ENCODE measurements around the gene TFDP1. TPM values are rescaled to one million over a fixed set of nuclear protein-coding genes. Genes with fewer than 3 reads are reported as not detected.

Gene TFDP1
- total RNA-seq, 2 experiments from 2014 or later = 152 to 153 TPM

DNA sequence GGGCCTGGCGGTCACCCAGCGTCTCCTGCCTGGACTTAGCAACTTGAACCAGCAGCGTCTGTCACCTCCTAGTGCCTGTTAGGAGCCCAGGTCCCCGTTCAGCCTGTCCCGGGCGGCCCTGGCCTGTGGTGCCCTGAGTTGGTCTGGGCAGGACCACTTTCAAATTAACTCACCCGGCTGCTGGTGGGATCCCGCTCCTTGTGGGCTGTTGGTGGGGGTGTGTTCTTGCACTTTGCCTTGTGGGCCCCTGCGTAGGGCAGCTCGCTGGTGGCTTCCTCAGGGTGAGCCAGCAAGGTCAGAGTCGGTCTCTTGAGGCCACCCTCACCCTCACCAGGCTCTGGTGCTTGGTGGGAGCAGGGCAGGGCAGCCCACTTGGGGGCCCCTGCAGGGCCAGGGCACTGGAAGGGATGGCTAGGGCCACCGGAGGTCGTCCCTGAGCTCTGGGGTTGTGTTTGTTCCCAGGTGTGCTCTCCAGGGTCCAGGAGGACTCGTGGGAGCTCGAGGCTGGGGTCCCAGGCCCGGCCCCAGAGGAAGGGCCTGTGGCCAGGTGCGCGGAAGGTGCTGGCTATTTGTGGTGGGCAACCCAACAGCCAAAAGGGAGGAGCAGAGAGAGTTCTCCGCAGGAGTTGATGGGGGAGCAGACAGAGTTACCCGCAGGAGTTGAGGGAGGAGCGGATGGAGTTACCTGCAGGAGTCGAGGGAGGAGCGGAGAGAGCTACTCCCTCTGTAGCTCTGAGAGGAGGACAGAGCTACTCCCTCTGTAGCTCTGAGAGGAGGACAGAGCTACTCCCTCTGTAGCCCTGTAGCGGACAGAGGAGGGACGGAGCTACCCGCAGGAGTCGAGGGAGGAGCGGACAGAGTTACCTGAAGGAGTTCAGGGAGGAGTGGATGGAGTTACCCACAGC lies 16.9 kb downstream of the TFDP1 start:
- CTCF ChIA-PET = no interaction called here
- Mint-ChIP-seq H3K4me1 (peaks cover 16% of the 10 kb centered on the region), H3K36me3 (ENCODE audit: low read depth) (peaks cover 36% of the 10 kb centered on the region), H3K4me3 (no peak overlapping the region), H3K27ac (no peak overlapping the region), H3K9me3 (no peaks in the 10 kb centered on the region), H3K27me3 (no peaks in the 10 kb centered on the region)
- POLR2A ChIA-PET = no interaction called here
- no peak for DNase-seq

DNA sequence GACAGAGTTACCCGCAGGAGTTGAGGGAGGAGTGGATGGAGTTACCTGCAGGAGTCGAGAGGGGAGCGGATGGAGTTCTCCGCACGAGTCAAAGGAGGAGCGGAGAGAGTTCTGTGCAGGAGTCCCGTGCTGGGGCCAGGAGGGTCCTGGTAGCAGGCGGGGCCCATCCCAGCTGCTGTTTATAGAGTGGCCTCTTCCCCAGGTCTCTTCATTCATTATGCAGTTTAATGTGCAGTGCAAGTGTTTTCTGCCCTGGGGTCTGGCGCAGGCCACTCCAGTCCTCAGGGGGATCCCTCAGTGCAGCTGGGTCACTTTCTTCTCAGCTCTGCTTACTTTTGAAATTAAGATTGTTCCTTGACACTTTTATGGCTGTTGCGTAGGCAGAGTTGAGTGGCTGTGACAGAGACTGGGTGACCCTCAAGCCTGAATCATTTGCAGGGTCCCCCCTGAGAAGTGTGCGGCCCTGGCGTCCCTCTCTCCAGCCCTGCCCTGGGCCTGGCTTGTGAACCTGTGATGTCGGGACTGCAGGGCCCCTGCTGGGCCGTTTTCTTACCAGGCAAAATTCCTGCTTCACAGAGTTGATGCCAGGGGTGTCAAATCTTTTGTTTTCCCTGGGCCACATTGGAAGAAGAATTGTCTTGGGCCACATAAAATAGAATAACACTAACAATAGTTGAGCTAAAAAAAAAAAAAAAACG lies 17.9 kb downstream of the TFDP1 start:
- Mint-ChIP-seq H3K36me3 (ENCODE audit: low read depth) (peaks cover 34% of the 10 kb centered on the region), H3K4me1 (peaks cover 19% of the 10 kb centered on the region), H3K9me3 (no peaks in the 10 kb centered on the region), H3K27ac (no peak overlapping the region), H3K27me3 (no peaks in the 10 kb centered on the region), H3K4me3 (no peak overlapping the region)
- DNase-seq = no peak
- ChIA-PET POLR2A (no interaction called here), CTCF (interaction anchor here (0.8 to 1.4 kb wide), 2 partner anchors 14 to 42 kb away, joined by 3 read pairs; no protein-coding TSS in a partner anchor)

DNA sequence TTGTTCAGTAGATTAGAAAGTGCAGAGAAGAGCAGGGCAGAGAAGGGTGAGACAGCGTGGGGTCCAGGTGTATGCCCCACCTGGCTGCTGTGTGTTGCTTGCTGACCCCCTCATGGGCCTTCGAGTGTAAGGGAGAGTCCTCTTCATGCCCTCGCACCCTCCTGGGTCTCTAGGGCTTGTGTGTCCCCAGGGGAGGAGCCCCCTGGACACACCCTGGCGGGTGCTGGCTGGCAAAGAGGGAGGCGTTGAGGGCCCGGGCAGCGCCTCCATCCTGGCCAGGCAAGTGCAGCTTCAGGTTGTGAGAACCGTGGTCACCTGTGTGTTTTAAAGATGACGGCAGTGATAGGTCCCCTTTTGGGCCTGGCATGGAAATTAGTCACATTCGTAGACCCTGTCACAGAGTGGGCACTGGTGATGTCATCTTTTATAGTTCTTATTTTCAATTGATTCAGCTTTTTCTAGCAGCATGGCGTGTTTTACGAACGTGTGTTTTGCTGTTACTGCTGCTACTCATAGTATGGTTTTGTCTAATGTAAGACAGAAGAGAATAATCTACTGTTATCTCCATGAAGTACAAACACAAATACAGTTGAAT lies 18.7 kb downstream of the TFDP1 start:
- H3K4me3 Mint-ChIP-seq = no peak overlapping the region
- H3K27me3 Mint-ChIP-seq = no peaks in the 10 kb centered on the region
- no peak for DNase-seq
- H3K4me1 Mint-ChIP-seq = peaks cover 19% of the 10 kb centered on the region
- CTCF ChIA-PET = interaction anchor here (0.8 to 1.4 kb wide), 2 partner anchors 15 to 41 kb away, joined by 3 read pairs; no protein-coding TSS in a partner anchor
- H3K36me3 Mint-ChIP-seq (ENCODE audit: low read depth) = peaks cover 32% of the 10 kb centered on the region
- no peak overlapping the region for H3K27ac Mint-ChIP-seq
- no peaks in the 10 kb centered on the region for H3K9me3 Mint-ChIP-seq
- POLR2A ChIA-PET = no interaction called here

DNA sequence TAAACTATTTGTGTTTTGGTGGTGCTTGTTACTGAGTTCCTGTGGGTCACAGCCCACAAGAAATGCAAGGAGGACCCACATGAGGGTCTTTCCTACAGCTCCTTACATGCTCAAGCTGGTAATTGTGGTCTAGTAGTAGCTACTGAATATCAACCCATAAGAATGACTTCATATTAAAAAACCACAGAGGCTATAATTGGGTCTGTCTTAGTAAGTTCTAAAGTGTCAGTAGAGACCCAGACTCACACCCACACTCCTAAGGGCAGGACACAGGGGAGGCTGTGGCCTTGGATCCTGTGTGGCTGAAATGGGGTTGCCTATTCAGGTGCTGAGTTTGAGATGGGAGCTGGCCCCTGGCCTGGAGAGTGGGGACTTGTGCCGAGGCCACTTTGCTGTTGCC lies 19.6 kb downstream of the TFDP1 start:
- Mint-ChIP-seq H3K9me3 (no peaks in the 10 kb centered on the region), H3K27ac (no peak overlapping the region), H3K4me3 (no peak overlapping the region), H3K36me3 (ENCODE audit: low read depth) (peaks cover 30% of the 10 kb centered on the region), H3K4me1 (peaks cover 15% of the 10 kb centered on the region), H3K27me3 (no peaks in the 10 kb centered on the region)
- POLR2A ChIA-PET = no interaction called here
- DNase-seq = no peak
- CTCF ChIA-PET = interaction anchor here (0.8 kb wide), 1 partner anchor 11 kb away, joined by 4 read pairs; no protein-coding TSS in a partner anchor

DNA sequence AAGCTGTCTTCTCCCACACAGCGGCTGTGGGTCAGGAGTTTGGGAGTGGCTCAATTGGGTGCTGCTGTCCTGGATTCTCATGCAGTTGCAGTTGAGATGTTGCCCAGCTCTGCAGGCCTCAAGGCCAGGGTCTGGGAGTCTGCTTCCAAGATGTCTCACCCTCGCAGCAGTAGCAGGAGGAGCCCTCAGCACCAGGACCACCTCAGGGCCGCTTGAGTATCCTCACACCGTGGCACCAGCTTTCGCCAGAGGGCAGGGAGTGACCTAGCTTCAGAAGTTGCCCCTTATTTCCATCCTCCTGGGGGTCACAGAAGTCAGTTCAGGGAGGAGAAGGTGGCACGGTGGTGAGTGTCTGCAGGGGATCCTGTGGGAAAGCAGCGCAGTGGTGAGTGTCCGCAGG lies 20.9 kb downstream of the TFDP1 start:
- Mint-ChIP-seq H3K9me3 (no peaks in the 10 kb centered on the region), H3K27me3 (no peaks in the 10 kb centered on the region), H3K27ac (no peak overlapping the region), H3K4me1 (peaks cover 15% of the 10 kb centered on the region), H3K36me3 (ENCODE audit: low read depth) (peaks cover 20% of the 10 kb centered on the region), H3K4me3 (no peak overlapping the region)
- CTCF ChIA-PET = no interaction called here
- POLR2A ChIA-PET = no interaction called here
- DNase-seq = no peak

DNA sequence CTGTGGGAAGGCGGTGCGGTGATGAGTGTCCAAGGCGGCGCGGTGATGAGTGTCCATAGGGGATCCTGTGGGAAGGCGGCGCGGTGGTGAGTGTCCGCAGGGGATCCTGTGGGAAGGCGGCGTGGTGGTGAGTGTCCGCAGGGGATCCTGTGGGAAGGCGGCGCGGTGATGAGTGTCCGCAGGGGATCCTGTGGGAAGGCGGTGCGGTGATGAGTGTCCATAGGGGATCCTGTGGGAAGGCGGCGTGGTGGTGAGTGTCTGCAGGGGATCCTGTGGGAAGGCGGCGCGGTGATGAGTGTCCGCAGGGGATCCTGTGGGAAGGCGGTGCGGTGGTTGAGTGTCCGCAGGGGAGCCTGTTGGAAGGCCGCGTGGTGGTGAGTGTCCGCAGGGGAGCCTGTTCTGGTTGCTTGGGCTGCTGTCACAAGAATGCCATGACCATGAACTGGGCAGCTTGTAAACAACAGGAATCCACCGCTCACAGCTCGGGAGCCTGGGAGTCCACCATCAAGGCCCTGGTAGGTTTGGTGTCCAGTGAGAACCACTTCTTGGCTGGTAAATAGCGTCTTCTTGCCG lies 21.4 kb downstream of the TFDP1 start:
- no peaks in the 10 kb centered on the region for H3K27me3 Mint-ChIP-seq
- H3K4me1 Mint-ChIP-seq = peaks cover 15% of the 10 kb centered on the region
- POLR2A ChIA-PET = no interaction called here
- no peak for DNase-seq
- no peak overlapping the region for H3K27ac Mint-ChIP-seq
- no peaks in the 10 kb centered on the region for H3K9me3 Mint-ChIP-seq
- H3K36me3 Mint-ChIP-seq (ENCODE audit: low read depth) = peaks cover 20% of the 10 kb centered on the region
- H3K4me3 Mint-ChIP-seq = no peak overlapping the region
- CTCF ChIA-PET = no interaction called here

DNA sequence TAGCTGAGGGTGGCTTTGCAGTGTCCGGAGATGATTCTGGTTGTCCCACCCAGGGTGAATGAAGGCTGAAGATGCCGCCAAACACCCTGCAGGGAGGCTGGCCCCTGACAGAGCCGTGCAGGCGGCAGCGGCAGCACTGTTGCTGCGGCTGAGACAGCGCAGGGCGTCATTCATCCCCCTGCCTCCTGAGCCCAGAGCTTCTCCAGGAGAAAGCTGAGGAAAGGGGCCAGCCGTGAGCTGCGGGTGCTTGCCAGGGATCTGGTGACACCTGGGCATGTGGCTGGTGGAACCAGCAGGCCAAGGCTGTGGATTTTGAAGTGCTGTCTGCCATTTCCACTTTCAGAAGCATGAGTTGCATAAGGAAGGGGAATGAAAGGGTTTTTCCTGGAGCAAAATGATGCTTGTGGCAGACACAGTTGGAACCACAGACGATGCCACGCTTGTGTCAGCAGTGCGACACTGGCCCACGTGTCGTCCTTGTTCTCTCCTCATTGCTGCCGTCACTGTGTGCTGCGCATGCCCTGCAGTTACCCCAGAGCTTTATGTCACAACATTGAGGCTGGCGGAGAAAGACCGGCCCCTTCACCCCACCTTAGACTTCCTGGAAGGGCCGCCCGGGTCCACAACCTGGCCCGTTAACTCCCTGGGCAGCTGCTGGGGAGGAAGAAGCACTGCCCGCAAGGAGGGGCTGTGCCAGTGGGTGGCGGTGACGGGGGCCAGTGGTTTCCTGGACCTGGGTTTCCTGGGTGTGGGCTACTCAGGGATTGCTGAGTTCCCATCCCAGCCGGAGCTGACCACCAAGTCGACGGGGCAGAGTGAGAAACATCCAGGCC lies 22.7 kb downstream of the TFDP1 start:
- Mint-ChIP-seq H3K36me3 (ENCODE audit: low read depth) (peaks cover 32% of the 10 kb centered on the region), H3K27ac (no peak overlapping the region), H3K27me3 (no peaks in the 10 kb centered on the region), H3K9me3 (no peaks in the 10 kb centered on the region), H3K4me3 (no peak overlapping the region), H3K4me1 (peaks cover 15% of the 10 kb centered on the region)
- no peak for DNase-seq
- ChIA-PET POLR2A (no interaction called here), CTCF (no interaction called here)

DNA sequence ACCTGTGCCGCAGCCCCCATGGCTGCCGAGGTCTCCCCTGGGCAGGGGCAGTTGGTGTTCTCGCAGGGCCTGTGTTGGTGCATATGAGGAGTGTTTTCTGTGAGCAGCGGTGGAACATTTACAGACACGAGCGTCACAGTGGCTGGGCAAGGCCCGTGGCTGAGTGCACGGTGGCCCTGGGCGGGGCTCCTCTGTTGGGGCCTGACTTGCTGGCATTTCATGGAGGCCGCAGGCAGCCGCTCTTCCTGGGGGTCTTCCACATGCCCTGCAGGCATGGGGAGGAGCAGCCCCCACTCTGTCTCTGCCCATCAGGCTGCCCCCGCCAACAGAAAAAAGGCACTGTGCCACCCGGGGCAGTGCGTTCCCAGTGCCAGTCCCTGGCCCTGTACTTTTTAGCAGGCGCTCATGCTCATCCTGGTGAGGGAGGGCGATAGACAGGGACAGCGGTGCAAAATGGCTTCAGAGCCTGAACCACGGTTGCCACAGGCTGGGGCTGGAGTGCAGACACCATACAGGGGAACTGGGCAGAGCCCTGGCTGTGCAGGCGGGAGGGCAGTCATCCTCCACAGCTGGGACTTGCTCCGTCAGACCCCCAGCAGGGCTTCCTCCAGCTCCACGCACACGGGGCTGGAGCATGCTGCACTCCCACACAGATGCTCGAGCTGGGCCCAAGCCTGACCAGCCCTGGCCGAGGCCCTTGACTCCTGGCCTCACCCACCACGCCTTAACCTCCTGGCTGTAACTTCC lies 23.5 kb downstream of the TFDP1 start:
- POLR2A ChIA-PET = no interaction called here
- Mint-ChIP-seq H3K4me3 (no peak overlapping the region), H3K9me3 (no peaks in the 10 kb centered on the region), H3K36me3 (ENCODE audit: low read depth) (peaks cover 34% of the 10 kb centered on the region), H3K27me3 (no peaks in the 10 kb centered on the region), H3K4me1 (peaks cover 15% of the 10 kb centered on the region), H3K27ac (no peak overlapping the region)
- CTCF ChIA-PET = no interaction called here
- DNase-seq = no peak

DNA sequence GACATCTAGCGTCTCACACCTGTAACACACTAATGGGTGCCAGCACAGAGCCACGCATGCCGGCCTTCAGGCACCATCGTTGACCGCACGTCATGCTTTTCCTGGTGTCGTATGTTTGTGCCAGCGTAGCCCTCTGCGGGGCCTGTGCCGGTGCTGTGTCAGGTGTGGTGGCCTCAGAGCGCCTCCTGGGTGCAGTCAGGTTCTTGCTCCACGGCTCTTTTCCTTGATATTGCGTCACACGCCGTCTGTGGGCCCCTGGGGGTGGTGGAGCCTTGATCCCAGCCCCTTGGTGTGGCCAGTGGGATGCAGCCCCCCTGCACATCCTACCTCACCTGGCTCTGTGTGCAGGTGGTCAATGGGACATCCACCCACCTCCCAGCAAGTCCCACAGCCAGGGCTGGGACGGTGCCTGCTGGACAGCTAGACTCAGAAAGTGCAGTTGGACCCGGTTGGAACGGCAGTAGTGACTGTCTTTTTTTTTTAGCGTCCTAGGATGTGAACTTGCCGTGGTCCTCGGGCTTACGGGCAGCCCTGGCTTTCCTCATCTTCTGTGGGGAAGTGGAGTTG lies 24.5 kb downstream of the TFDP1 start:
- Mint-ChIP-seq H3K9me3 (no peaks in the 10 kb centered on the region), H3K36me3 (ENCODE audit: low read depth) (peaks cover 34% of the 10 kb centered on the region), H3K27ac (no peak overlapping the region), H3K27me3 (no peaks in the 10 kb centered on the region), H3K4me1 (peaks cover 15% of the 10 kb centered on the region), H3K4me3 (no peak overlapping the region)
- no peak for DNase-seq
- POLR2A ChIA-PET = no interaction called here
- CTCF ChIA-PET = no interaction called here

DNA sequence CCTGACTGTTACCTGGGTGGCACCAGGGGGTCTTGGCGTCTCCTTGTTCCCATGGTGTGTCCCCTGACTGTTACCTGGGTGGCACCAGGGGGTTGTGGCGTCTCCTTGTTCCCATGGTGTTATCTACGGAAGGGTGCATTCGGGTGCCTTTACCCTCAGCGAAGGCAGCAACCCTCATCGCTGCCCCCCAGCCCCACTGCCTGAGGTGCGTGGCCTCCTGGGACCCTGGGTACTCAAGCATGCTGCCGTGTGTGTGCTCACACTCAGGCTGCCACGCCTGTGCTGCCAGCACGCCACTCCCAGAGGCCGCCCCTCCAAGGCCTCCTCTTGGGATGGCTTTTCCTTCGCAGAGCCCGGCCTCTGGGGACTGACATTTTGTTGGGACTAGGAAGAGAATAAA lies 25.1 kb downstream of the TFDP1 start:
- no peak overlapping the region for H3K4me3 Mint-ChIP-seq
- ChIA-PET POLR2A (no interaction called here), CTCF (no interaction called here)
- no peak overlapping the region for H3K27ac Mint-ChIP-seq
- H3K9me3 Mint-ChIP-seq = no peaks in the 10 kb centered on the region
- DNase-seq = no peak
- H3K4me1 Mint-ChIP-seq = peaks cover 14% of the 10 kb centered on the region
- peaks cover 34% of the 10 kb centered on the region for H3K36me3 Mint-ChIP-seq (ENCODE audit: low read depth)
- no peaks in the 10 kb centered on the region for H3K27me3 Mint-ChIP-seq

DNA sequence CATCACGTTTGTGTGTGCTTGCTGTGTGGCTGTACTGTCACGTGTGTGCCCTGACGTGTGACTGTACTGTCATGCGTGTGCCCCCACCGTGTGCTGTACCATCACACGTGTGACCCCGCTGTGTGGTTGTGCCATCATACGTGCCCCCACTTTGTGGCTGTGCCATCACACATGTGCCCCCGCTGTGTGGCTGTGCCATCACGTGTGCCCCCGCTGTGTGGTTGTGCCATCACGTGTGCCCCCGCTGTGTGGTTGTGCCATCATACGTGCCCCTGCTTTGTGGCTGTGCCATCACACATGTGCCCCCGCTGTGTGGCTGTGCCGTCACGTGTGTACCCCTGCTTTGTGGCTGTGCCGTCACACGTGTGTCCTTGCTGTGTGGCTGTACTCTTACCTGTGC lies 25.7 kb downstream of the TFDP1 start:
- ChIA-PET POLR2A (no interaction called here), CTCF (no interaction called here)
- no peak for DNase-seq
- no peak overlapping the region for H3K27ac Mint-ChIP-seq
- no peaks in the 10 kb centered on the region for H3K9me3 Mint-ChIP-seq
- no peaks in the 10 kb centered on the region for H3K27me3 Mint-ChIP-seq
- peaks cover 8% of the 10 kb centered on the region for H3K4me1 Mint-ChIP-seq
- H3K4me3 Mint-ChIP-seq = no peak overlapping the region
- H3K36me3 Mint-ChIP-seq (ENCODE audit: low read depth) = peaks cover 34% of the 10 kb centered on the region

DNA sequence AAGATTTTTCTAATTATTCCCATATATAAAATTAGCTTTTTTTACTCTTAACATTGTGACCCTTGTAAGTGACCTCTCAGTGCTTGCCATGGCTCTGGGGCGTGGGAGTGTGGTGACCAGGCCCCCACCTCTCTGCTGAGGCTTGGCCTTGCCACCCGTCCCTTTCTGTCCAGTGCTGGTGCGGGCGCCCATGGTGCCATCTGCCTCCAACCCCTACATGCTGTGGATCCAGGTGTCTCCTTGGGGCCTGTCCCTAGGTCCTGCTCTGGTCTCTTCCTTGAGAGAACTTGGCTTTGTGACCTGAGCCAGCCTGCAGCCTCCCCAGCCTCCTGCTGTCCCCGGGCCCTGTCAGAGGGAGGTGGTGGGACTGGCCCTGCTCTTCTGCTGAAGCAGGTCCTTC lies 27.4 kb downstream of the TFDP1 start:
- H3K27me3 Mint-ChIP-seq = no peaks in the 10 kb centered on the region
- no peak overlapping the region for H3K4me3 Mint-ChIP-seq
- ChIA-PET CTCF (no interaction called here), POLR2A (no interaction called here)
- H3K27ac Mint-ChIP-seq = no peak overlapping the region
- H3K9me3 Mint-ChIP-seq = no peaks in the 10 kb centered on the region
- no peaks in the 10 kb centered on the region for H3K4me1 Mint-ChIP-seq
- DNase-seq = no peak
- H3K36me3 Mint-ChIP-seq (ENCODE audit: low read depth) = peaks cover 31% of the 10 kb centered on the region

All from activated CD4-positive, alpha-beta T cell treated with anti-CD3 and anti-CD28 coated beads, Interleukin-2, amount 10 ng/mL, durations not matched to agents 7 days and 5 days (primary cell).